HepG2 (cell line): ENCODE results near the gene ZNF75A. TPM values are rescaled to one million over a fixed set of nuclear protein-coding genes. Genes with fewer than 3 reads are reported as not detected.

Experiments
- BRCA1 ChIP-seq: sonication (generic); formaldehyde crosslinking; IDR thresholded peaks from 2 replicates; pipeline ENCODE4 v1.4.0; 2020; ENCODE audit warnings: missing genetic modification reagents
- BRD4 ChIP-seq: sonication (generic); formaldehyde crosslinking; IDR thresholded peaks from 2 replicates; pipeline ENCODE4 v1.4.0; 2020; ENCODE audit warnings: missing genetic modification reagents
- CBX1 ChIP-seq: IDR thresholded peaks from one replicate; pipeline ENCODE4 v1.6.1; 2016; ENCODE audit warnings: antibody characterized with exemption, low read depth
- CREM ChIP-seq, 2 experiments: sonication (generic) in 1 of 2; formaldehyde crosslinking in 1 of 2; IDR thresholded peaks; 2 replicates each; pipeline versions ENCODE4 v1.4.0 to v1.6.1; 2016 to 2020; ENCODE audit warnings: antibody characterized with exemption in 1 of 2, mild to moderate bottlenecking in 1 of 2, missing genetic modification reagents in 1 of 2
- FOXM1 ChIP-seq: sonication (generic); formaldehyde crosslinking; IDR thresholded peaks from 2 replicates; pipeline ENCODE4 v1.5.0; 2020; ENCODE audit warnings: missing genetic modification reagents
- HOXA3 ChIP-seq: sonication (generic); formaldehyde crosslinking; IDR thresholded peaks from 2 replicates; pipeline ENCODE4 v1.5.0; 2020; ENCODE audit warnings: missing genetic modification reagents
- KAT2B ChIP-seq: fragments of 150-350 bp; IDR thresholded peaks from 2 replicates; pipeline ENCODE4 v1.6.1; 2014; ENCODE audit warnings: low read depth, low read length, borderline replicate concordance
- PITX1 ChIP-seq: sonication (generic); formaldehyde crosslinking; IDR thresholded peaks from 2 replicates; pipeline ENCODE4 v1.5.1; 2020; ENCODE audit warnings: mild to moderate bottlenecking, missing genetic modification reagents
- PPARG ChIP-seq: conservative IDR thresholded peaks from 2 replicates; pipeline ENCODE4 v1.6.1; 2016; ENCODE audit warnings: missing biosample characterization, missing genetic modification reagents
- RAD51 ChIP-seq: fragments of 450-650 bp; IDR thresholded peaks from 2 replicates; pipeline ENCODE4 v1.6.1; 2016; ENCODE audit warnings: borderline replicate concordance
- REPIN1 ChIP-seq: sonication (generic); formaldehyde crosslinking; IDR thresholded peaks from 2 replicates; pipeline ENCODE4 v1.8.0; 2022; ENCODE audit warnings: missing genetic modification reagents, low read depth, mild to moderate bottlenecking, borderline replicate concordance
- SIN3B ChIP-seq: fragments of 150-350 bp; IDR thresholded peaks from 2 replicates; pipeline ENCODE4 v1.6.1; 2014; ENCODE audit warnings: low read length
- SMARCC2 ChIP-seq: fragments of 450-650 bp; IDR thresholded peaks from 2 replicates; pipeline ENCODE4 v1.6.1; 2017; ENCODE audit warnings: antibody characterized with exemption, mild to moderate bottlenecking
- SOX5 ChIP-seq: IDR thresholded peaks from 2 replicates; pipeline ENCODE4 v1.6.1; 2016; ENCODE audit warnings: borderline replicate concordance
- U2AF1 ChIP-seq: fragments of 200-400 bp; formaldehyde crosslinking; optimal IDR thresholded peaks from 2 replicates; pipeline ENCODE3; 2017; ENCODE audit warnings: mild to moderate bottlenecking, low read depth, low read length
- ZFP1 ChIP-seq: IDR thresholded peaks from 2 replicates; pipeline ENCODE4 v1.6.1; 2016
- ZKSCAN1 ChIP-seq: fragments of 150-350 bp; IDR thresholded peaks from 2 replicates; pipeline ENCODE4 v1.6.1; 2014; ENCODE audit warnings: low read length
- ZNF20 ChIP-seq: sonication (generic); formaldehyde crosslinking; IDR thresholded peaks from 2 replicates; pipeline ENCODE4 v1.4.0; 2020; ENCODE audit warnings: mild to moderate bottlenecking, moderate library complexity, missing genetic modification reagents
- ZNF230 ChIP-seq: sonication (generic); formaldehyde crosslinking; IDR thresholded peaks from 2 replicates; pipeline ENCODE4 v1.4.0; 2020; ENCODE audit warnings: mild to moderate bottlenecking, missing genetic modification reagents
- ZNF431 ChIP-seq: sonication (generic); formaldehyde crosslinking; IDR thresholded peaks from 2 replicates; pipeline ENCODE4 v1.9.0; 2022; ENCODE audit warnings: missing genetic modification reagents, low read depth, mild to moderate bottlenecking, borderline replicate concordance
- ZNF749 ChIP-seq: sonication (generic); formaldehyde crosslinking; IDR thresholded peaks from 2 replicates; pipeline ENCODE4 v1.8.0; 2022; ENCODE audit warnings: mild to moderate bottlenecking, missing genetic modification reagents, moderate library complexity, borderline replicate concordance
- ZSCAN20 ChIP-seq: sonication (generic); formaldehyde crosslinking; IDR thresholded peaks from 2 replicates; pipeline ENCODE4 v1.4.0; 2020; ENCODE audit warnings: missing genetic modification reagents, mild to moderate bottlenecking, borderline replicate concordance
- polyA plus RNA-seq, 8 experiments: library from polyadenylated mRNA; depleted of rRNA in 3 of 8; stranded (reverse) in 7 of 8; unstranded in 1 of 8; fragments of >200 nt; fragmentation: Illumina TruSeq in 4 of 8; extraction: Trizol in 4 of 8; gene quantifications; 2 replicates each; pipeline versions ENCODE4 v1.2.1 to v1.2.3, GENCODE V29; 2011 to 2016; ENCODE audit warnings: low read depth in 4 of 8, missing spikeins in 1 of 8, mixed read lengths in 1 of 8; ENCODE audit not compliant: insufficient read depth in 1 of 8
- total RNA-seq, 5 experiments: library from RNA; depleted of rRNA; stranded (reverse); fragments of >200 nt; fragmentation: Illumina TruSeq; extraction: Trizol; gene quantifications; 2 replicates each; pipeline ENCODE4 v1.2.3, GENCODE V29; 2016; ENCODE audit warnings: low read depth in 1 of 5
- TF ChIP-seq, protein P1 (sequence below): IDR thresholded peaks from 2 replicates; pipeline ENCODE4 v1.6.1; 2016; ENCODE audit warnings: low read depth, control low read depth
- TF ChIP-seq, protein P2 (sequence below): sonication (generic); formaldehyde crosslinking; IDR thresholded peaks from 2 replicates; pipeline ENCODE4 v1.5.0; 2020; ENCODE audit warnings: mild to moderate bottlenecking, missing genetic modification reagents
- TF ChIP-seq, protein P3 (sequence below): sonication (generic); formaldehyde crosslinking; IDR thresholded peaks from 2 replicates; pipeline ENCODE4 v1.4.0; 2020; ENCODE audit warnings: mild to moderate bottlenecking, low read depth, missing genetic modification reagents
- TF ChIP-seq, protein P4 (sequence below): sonication (generic); formaldehyde crosslinking; IDR thresholded peaks from 2 replicates; pipeline ENCODE4 v1.5.0; 2020; ENCODE audit warnings: missing genetic modification reagents, mild to moderate bottlenecking, borderline replicate concordance

ZNF75A gene
- total and polyA plus RNA-seq, 2 of the 13 experiments (the other 11 are each of a cell fraction or from before 2014, with no cell fraction given) = 1.4 to 2.1 TPM

DNA sequence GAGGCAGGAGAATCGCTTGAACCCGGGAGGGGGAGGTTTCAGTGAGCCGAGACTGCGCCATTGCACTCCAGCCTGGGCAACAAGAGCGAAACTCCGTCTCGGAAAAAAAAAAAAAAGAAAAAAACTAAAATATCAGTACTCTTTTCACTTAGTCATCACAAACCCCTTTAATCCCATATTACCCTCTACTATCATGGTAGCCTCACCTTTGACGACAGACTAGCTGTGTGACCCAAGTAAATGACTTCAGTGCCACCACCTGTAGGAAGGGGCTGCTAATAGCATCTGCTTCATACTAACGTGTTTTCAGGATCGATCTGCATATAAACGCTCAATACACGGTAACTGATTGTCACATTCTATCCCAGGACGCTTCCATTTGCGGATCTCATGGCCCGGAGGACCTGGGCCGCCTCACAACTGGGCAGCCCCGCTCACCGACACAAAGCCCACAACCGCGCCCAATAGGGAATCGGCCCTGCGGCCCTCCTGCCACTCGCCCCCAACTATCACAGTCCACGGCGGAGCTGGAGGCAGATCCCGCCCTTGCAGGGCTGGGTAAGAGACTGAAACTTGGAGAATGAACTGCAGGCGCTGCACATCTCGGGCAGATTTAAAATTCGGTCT lies 23.1 kb upstream of the ZNF75A start (continued):
- TF ChIP-seq CREM (IDR thresholded peaks at IDR 0.05) = no peak
- no peak for TF ChIP-seq CREM (CRISPR knock-in tag; IDR thresholded peaks at IDR 0.05)
- TF ChIP-seq KAT2B = peak; percentile 25; the same call in 1 of the 2 replicates
- TF ChIP-seq ZNF431 (CRISPR knock-in tag) = no peak
- TF ChIP-seq, protein P1, sequence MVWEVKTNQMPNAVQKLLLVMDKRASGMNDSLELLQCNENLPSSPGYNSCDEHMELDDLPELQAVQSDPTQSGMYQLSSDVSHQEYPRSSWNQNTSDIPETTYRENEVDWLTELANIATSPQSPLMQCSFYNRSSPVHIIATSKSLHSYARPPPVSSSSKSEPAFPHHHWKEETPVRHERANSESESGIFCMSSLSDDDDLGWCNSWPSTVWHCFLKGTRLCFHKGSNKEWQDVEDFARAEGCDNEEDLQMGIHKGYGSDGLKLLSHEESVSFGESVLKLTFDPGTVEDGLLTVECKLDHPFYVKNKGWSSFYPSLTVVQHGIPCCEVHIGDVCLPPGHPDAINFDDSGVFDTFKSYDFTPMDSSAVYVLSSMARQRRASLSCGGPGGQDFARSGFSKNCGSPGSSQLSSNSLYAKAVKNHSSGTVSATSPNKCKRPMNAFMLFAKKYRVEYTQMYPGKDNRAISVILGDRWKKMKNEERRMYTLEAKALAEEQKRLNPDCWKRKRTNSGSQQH (CRISPR knock-in tag) = 0 out of 2 replicates have a peak, but pooled peaks have one; percentile 13
- 0 out of 2 replicates have a peak, but pooled peaks have one; percentile 29 for TF ChIP-seq BRCA1 (CRISPR knock-in tag)
- no peak for TF ChIP-seq CBX1
- TF ChIP-seq HOXA3 = no peak
- TF ChIP-seq, protein P2, sequence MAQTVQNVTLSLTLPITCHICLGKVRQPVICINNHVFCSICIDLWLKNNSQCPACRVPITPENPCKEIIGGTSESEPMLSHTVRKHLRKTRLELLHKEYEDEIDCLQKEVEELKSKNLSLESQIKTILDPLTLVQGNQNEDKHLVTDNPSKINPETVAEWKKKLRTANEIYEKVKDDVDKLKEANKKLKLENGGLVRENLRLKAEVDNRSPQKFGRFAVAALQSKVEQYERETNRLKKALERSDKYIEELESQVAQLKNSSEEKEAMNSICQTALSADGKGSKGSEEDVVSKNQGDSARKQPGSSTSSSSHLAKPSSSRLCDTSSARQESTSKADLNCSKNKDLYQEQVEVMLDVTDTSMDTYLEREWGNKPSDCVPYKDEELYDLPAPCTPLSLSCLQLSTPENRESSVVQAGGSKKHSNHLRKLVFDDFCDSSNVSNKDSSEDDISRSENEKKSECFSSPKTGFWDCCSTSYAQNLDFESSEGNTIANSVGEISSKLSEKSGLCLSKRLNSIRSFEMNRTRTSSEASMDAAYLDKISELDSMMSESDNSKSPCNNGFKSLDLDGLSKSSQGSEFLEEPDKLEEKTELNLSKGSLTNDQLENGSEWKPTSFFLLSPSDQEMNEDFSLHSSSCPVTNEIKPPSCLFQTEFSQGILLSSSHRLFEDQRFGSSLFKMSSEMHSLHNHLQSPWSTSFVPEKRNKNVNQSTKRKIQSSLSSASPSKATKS (CRISPR knock-in tag) = no peak
- no peak for TF ChIP-seq SMARCC2
- no peak; the same call in 1 of the 2 replicates for TF ChIP-seq ZFP1 (CRISPR knock-in tag)
- peak; percentile 22; the same call in 1 of the 2 replicates for TF ChIP-seq ZNF230 (CRISPR knock-in tag)
- TF ChIP-seq, protein P3, sequence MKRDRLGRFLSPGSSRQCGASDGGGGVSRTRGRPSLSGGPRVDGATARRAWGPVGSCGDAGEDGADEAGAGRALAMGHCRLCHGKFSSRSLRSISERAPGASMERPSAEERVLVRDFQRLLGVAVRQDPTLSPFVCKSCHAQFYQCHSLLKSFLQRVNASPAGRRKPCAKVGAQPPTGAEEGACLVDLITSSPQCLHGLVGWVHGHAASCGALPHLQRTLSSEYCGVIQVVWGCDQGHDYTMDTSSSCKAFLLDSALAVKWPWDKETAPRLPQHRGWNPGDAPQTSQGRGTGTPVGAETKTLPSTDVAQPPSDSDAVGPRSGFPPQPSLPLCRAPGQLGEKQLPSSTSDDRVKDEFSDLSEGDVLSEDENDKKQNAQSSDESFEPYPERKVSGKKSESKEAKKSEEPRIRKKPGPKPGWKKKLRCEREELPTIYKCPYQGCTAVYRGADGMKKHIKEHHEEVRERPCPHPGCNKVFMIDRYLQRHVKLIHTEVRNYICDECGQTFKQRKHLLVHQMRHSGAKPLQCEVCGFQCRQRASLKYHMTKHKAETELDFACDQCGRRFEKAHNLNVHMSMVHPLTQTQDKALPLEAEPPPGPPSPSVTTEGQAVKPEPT (CRISPR knock-in tag) = no peak
- TF ChIP-seq FOXM1 (CRISPR knock-in tag) = 0 out of 2 replicates have a peak, but pooled peaks have one; percentile 18
- 0 out of 2 replicates have a peak, but pooled peaks have one; percentile 47 for TF ChIP-seq ZSCAN20
- no peak for TF ChIP-seq ZKSCAN1
- TF ChIP-seq BRD4 (CRISPR knock-in tag) = no peak
- peak; percentile 31; the same call in 1 of the 2 replicates for TF ChIP-seq SOX5 (CRISPR knock-in tag)
- TF ChIP-seq ZNF749 = peak; percentile 63; the same call in 1 of the 2 replicates
- TF ChIP-seq, protein P4, sequence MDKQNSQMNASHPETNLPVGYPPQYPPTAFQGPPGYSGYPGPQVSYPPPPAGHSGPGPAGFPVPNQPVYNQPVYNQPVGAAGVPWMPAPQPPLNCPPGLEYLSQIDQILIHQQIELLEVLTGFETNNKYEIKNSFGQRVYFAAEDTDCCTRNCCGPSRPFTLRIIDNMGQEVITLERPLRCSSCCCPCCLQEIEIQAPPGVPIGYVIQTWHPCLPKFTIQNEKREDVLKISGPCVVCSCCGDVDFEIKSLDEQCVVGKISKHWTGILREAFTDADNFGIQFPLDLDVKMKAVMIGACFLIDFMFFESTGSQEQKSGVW (CRISPR knock-in tag) = no peak
- no peak for TF ChIP-seq PPARG (CRISPR knock-in tag)
- no peak for TF ChIP-seq RAD51
- TF ChIP-seq REPIN1 (CRISPR knock-in tag) = no peak
- TF ChIP-seq ZNF20 (CRISPR knock-in tag) = no peak
- no peak for TF ChIP-seq PITX1 (CRISPR knock-in tag)
- 0 out of 2 replicates have a peak, but pooled peaks have one; percentile 17 for TF ChIP-seq SIN3B
- no peak for TF ChIP-seq U2AF1
